Ovary (tissue), 3 donors: ENCODE results near the gene AFAP1.

Experiments used
- EP300 ChIP-seq: sonication (generic); formaldehyde crosslinking; IDR thresholded peaks from one replicate; pipeline ENCODE4 v1.6.1; 2017; ENCODE audit warnings: antibody characterized with exemption
- TF ChIP-seq, protein P1 (sequence below), 3 donors: fragments of 450-650 bp in 2 of 3; fragments of 200-600 bp in 1 of 3; IDR thresholded peaks; one replicate each; pipeline versions ENCODE4 v1.5.1 to v1.8.0; 2016 to 2022; ENCODE audit warnings: antibody characterized with exemption in 3 of 3, mild to moderate bottlenecking in 1 of 3
- donor health status: DM: no; HTN: no; CAD: no.

DNA sequence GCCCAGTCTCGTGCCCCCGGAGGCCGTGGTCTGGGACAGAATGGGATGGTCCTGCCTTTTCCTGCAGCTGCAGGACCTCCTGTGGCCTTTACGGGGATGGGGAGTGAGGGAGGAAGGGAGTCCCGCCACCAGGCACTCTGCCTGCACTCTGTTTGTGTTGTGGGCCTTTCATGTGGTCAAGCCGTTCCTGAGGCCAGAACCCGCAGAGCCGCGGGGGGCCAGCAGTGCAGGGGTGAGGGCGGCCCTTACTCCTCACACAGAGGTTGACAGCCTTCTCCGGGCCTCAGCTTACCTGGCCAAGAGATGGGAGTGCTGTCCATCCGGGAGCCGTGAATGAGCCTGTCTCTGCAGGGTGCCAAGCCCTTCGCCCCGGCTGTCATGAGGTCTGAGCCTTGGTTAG, 230.7 kb downstream of the AFAP1 start:
- TF ChIP-seq, protein P1, sequence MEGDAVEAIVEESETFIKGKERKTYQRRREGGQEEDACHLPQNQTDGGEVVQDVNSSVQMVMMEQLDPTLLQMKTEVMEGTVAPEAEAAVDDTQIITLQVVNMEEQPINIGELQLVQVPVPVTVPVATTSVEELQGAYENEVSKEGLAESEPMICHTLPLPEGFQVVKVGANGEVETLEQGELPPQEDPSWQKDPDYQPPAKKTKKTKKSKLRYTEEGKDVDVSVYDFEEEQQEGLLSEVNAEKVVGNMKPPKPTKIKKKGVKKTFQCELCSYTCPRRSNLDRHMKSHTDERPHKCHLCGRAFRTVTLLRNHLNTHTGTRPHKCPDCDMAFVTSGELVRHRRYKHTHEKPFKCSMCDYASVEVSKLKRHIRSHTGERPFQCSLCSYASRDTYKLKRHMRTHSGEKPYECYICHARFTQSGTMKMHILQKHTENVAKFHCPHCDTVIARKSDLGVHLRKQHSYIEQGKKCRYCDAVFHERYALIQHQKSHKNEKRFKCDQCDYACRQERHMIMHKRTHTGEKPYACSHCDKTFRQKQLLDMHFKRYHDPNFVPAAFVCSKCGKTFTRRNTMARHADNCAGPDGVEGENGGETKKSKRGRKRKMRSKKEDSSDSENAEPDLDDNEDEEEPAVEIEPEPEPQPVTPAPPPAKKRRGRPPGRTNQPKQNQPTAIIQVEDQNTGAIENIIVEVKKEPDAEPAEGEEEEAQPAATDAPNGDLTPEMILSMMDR (IDR thresholded peaks at IDR 0.05), result no peak
- TF ChIP-seq EP300, result no peak
